Right atrium auricular region (tissue), 2 donors: ENCODE data around the gene ARL17B. TPM values are rescaled to one million over a fixed set of nuclear protein-coding genes. Genes with fewer than 3 reads are reported as not detected.
"Not testable (repeated sequence)": the region's sequence is repeated elsewhere in the genome, so short reads cannot be mapped to it uniquely, and the experiment has no call there.

Experiments
- DNase-seq: peaks from one replicate; pipeline ENCODE4 v3.0.0-alpha.2; 2019; ENCODE audit warnings: low spot score
- H3K27ac ChIP-seq, 2 donors: fragments of 200-600 bp; sonication (generic); 1 replicate in 1 of 2; 2 replicates in 1 of 2; pipeline ENCODE4 v1.5.1; 2016 to 2019
- H3K27me3 ChIP-seq, 2 donors: fragments of 200-600 bp; sonication (generic); one replicate each; pipeline versions ENCODE4 v1.5.1 to v1.6.0; 2017 to 2019
- H3K36me3 ChIP-seq: fragments of 200-600 bp; sonication (generic); one replicate; pipeline ENCODE4 v1.5.1; 2016
- H3K4me1 ChIP-seq, 2 donors: fragments of 200-600 bp; sonication (generic); one replicate each; pipeline versions ENCODE4 v1.5.1 to v1.6.0; 2017 to 2019
- H3K4me3 ChIP-seq, 2 donors: fragments of 200-600 bp; sonication (generic); 1 replicate in 1 of 2; 2 replicates in 1 of 2; pipeline ENCODE4 v1.5.1; 2017 to 2019; ENCODE audit warnings: mild to moderate bottlenecking in 1 of 2, moderate library complexity in 1 of 2
- H3K9me3 ChIP-seq, 2 donors: fragments of 200-600 bp; sonication (generic); one replicate each; pipeline ENCODE4 v1.5.1; 2019
- CTCF ChIP-seq, 2 donors: fragments of 200-600 bp; sonication (generic); IDR thresholded peaks; one replicate each; pipeline ENCODE4 v1.5.1; 2019; ENCODE audit warnings: antibody characterized with exemption in 2 of 2
- total RNA-seq, 2 donors: library from RNA; depleted of rRNA; stranded (reverse); fragments of >200 nt; gene quantifications; one replicate each; pipeline ENCODE4 v1.1.0, GENCODE V29; 2016

ARL17B gene
- total RNA-seq, 2 donors from 2014 or later: 7.4 to 9.8 TPM

- not testable (repeated sequence) for H3K4me1 ChIP-seq, H3K4me3 ChIP-seq, H3K27ac ChIP-seq, H3K27me3 ChIP-seq, DNase-seq, H3K9me3 ChIP-seq, H3K36me3 ChIP-seq
These were observed 12.5 kb downstream of the ARL17B start for GRCh38 chr17:46349060-46349459.

GRCh38 chr17:46348345-46348744, 13.2 kb downstream of the ARL17B start:
- H3K27ac ChIP-seq, H3K27me3 ChIP-seq, H3K36me3 ChIP-seq, DNase-seq, H3K4me3 ChIP-seq, H3K9me3 ChIP-seq, H3K4me1 ChIP-seq: not testable (repeated sequence)

DNA sequence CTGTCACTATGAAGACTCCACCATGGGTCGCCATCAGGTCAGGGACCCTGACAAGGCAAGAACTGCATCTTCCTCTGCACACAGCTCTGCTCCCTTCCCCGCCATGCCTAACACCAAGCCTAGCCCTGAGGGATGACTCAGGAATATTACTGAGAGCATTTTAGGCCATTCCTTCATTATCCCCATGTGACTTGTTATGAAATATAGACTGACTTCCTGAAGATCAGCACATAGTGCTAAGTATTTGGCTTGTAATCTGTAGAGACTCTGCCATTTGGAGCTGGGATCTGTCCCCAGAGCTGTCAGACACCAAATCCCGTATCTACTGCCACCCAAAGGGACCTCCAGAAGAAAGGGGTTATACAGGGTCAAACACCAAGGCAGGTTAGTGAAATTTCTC, 19.4 kb downstream of the ARL17B start:
- not testable (repeated sequence) for H3K27ac ChIP-seq

DNA sequence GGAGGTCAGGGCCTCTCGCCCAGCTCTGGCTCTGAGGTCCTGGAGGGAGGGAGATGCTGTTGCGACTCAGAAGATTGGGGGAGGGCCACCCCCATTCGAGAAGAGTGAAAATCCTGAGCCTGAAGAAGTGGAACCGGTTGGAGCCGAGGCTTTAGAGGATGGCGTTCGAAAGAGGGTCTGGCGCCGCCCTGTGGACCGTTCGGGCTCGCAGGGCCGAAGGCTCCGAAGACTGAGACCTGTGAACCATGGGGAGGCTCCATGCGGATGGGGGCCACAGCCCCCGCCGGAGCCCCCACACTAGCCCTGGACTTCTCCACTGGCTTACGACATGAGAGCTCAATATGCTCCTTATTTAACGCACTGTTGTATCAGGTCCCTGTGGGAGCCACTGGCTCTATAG, 20.3 kb downstream of the ARL17B start:
- not testable (repeated sequence) for DNase-seq, H3K9me3 ChIP-seq, H3K36me3 ChIP-seq, H3K4me1 ChIP-seq, H3K27me3 ChIP-seq, H3K4me3 ChIP-seq, H3K27ac ChIP-seq

More for the DNA sequence above, 19.4 kb downstream of the ARL17B start:
- H3K36me3 ChIP-seq, H3K9me3 ChIP-seq, H3K4me3 ChIP-seq, DNase-seq, H3K4me1 ChIP-seq, H3K27me3 ChIP-seq: not testable (repeated sequence)

GRCh38 chr17:46294831-46295230, 66.7 kb downstream of the ARL17B start, which contains the start of gene LRRC37A:
Gene LRRC37A (plus strand): TSS chr17:46295131. CDS start chr17:46295134, 3 bp downstream.
- H3K27ac ChIP-seq, H3K27me3 ChIP-seq, H3K36me3 ChIP-seq, DNase-seq, H3K4me1 ChIP-seq, H3K4me3 ChIP-seq, H3K9me3 ChIP-seq: not testable (repeated sequence)

GRCh38 chr17:46291618-46292017, 69.9 kb downstream of the ARL17B start:
- not testable (repeated sequence) for H3K4me1 ChIP-seq, H3K27ac ChIP-seq, DNase-seq, H3K4me3 ChIP-seq, H3K36me3 ChIP-seq, H3K9me3 ChIP-seq, H3K27me3 ChIP-seq

GRCh38 chr17:46290906-46291546, 70.5 kb downstream of the ARL17B start:
- H3K4me1 ChIP-seq, H3K4me3 ChIP-seq, H3K27me3 ChIP-seq, H3K9me3 ChIP-seq, DNase-seq, H3K36me3 ChIP-seq, H3K27ac ChIP-seq: not testable (repeated sequence)

DNA sequence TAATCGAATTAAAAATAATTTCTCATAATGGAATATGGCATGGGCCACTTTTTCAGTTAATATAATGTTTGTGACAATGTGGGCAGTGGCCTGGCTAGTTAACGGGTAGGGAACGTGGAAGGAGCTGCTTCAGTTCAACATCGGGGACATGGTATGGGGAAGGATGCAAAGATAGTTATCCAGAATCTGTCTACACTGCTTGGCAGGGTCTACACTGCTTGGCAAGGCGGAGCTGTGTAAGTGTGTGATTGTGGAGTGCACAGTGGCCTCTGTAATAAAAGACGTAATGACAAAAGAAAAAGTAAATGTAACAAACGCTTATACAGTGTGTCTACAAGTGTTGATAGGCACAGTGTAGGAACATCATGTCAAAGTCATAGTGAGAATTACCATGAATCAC, 74.0 kb downstream of the ARL17B start:
- H3K36me3 ChIP-seq, H3K4me3 ChIP-seq, H3K4me1 ChIP-seq, H3K27ac ChIP-seq, H3K27me3 ChIP-seq, DNase-seq, H3K9me3 ChIP-seq: not testable (repeated sequence)

- not testable (repeated sequence) for H3K4me3 ChIP-seq, H3K27ac ChIP-seq, H3K27me3 ChIP-seq, DNase-seq, H3K9me3 ChIP-seq, H3K4me1 ChIP-seq, H3K36me3 ChIP-seq
- TF ChIP-seq CTCF (IDR thresholded peaks at IDR 0.05): peak in 1 of 2 donors; percentile 78
These were observed 74.8 kb downstream of the ARL17B start for GRCh38 chr17:46286764-46287221.

DNA sequence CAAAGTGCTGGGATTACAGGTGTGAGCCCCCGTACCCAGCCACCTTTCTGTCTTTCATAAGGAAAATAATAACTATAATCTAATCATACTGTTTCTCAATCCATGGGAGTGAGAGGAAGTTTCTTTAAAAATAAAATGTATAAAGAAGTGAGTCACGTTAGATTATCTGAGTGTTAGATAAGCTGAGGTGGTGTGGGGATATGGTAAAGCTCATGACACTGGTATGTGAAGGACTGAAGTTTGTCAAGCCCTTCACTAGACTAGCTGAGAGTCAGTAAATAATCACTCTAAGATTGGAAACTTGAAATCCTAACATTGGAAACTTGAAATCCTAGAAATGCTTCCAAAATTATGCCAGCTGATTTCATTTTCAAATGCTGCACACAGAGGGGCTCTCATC, 76.1 kb downstream of the ARL17B start:
- H3K4me1 ChIP-seq, H3K27ac ChIP-seq, H3K36me3 ChIP-seq, H3K27me3 ChIP-seq, H3K4me3 ChIP-seq, H3K9me3 ChIP-seq, DNase-seq: not testable (repeated sequence)

DNA sequence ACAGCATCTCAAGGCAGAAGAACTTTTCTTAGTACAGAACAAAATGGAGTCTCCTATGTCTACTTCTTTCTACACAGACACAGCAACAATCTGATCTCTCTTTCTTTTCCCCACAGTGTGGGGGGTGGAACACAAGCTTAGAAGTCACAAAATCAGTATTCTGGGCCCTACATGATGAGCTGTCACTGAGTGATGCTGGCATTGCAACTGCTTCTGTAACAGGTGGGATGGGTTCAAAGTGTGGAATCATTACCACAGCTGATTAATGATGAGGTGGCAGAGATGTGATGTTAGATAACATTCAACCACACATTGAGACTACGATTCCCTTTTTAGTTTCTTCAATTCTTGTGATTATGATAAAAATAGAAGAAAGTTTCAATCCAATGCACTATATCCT, 77.1 kb downstream of the ARL17B start:
- DNase-seq, H3K27ac ChIP-seq, H3K36me3 ChIP-seq, H3K27me3 ChIP-seq, H3K4me1 ChIP-seq, H3K9me3 ChIP-seq, H3K4me3 ChIP-seq: not testable (repeated sequence)

DNA sequence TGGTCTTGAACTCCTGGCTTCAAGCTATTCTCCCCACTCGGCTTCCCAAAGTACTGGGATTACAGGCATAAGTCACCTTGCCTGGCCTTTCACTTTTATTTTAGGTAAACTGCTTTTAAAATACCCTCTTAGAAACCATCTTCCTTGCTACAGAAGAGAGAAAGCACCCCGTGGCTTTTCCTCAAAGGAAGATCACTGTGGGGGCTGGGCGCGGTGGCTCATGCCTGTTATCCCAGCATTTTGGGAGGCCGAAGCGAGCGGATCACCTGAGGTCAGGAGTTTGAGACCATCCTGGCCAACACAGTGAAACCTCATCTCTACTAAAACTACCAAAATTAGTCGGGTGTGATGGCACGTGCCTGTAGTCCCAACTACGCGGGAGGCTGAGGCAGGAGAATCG, 78.9 kb downstream of the ARL17B start:
- not testable (repeated sequence) for H3K4me3 ChIP-seq, DNase-seq, H3K27ac ChIP-seq, H3K36me3 ChIP-seq, H3K4me1 ChIP-seq, H3K9me3 ChIP-seq, H3K27me3 ChIP-seq

- H3K27ac ChIP-seq, DNase-seq, H3K9me3 ChIP-seq, H3K27me3 ChIP-seq, H3K36me3 ChIP-seq, H3K4me3 ChIP-seq, H3K4me1 ChIP-seq: not testable (repeated sequence)
These were observed 80.2 kb downstream of the ARL17B start for GRCh38 chr17:46281336-46281735.

DNA sequence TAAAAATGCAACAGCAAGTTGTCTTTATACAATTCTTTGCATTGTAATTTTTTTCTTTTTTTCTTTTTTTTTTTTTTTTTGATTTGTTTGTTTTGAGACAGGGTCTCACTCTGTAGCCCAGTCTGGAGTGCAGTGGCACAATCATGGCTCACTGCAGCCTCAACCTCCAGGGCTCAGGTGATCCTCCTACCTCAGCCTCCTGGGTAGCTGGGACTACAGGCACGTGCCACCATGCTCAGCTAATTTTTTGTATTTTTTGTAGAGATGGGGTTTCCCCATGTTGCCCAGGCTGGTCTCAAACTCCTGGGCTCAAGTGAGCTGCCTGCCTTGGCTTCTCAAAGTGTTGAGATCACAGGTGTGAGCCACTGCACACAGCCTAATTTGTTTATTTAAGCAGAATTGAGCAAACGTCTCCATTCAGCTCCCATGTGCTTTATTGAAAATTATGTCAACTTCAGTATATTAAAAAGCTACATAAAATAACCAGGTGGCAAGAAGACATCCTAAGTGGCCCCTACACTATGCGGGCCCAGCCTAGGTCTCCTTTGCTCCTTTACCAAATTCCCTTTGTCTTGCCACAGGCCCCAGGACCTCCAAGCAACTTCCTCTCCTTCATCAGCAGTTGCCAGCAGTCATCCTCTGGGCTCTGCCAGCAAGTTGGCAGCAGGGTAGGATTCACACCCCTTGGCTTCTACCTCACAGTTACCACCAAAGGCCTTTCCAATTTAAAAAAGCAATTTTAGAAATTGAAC, 84.7 kb downstream of the ARL17B start:
- not testable (repeated sequence) for H3K9me3 ChIP-seq, H3K4me3 ChIP-seq, H3K4me1 ChIP-seq, H3K27me3 ChIP-seq, H3K27ac ChIP-seq, H3K36me3 ChIP-seq, DNase-seq
